HAP-1 (cell line): ENCODE results near the gene RNU1-4.
"Not testable (repeated sequence)": the region's sequence is repeated elsewhere in the genome, so short reads cannot be mapped to it uniquely, and the experiment has no call there.

Experiments used
- DNase-seq, 2 experiments: peaks; one replicate each; pipeline ENCODE4 v3.0.0-alpha.2; 2016 to 2020; ENCODE audit warnings: low spot score in 2 of 2
- H3K27me3 ChIP-seq: fragments of 250-450 bp; sonication (Bioruptor Pico); 2 replicates; pipeline ENCODE4 v1.5.1; 2020; ENCODE audit warnings: low read depth, mild to moderate bottlenecking, moderate library complexity
- H3K36me3 ChIP-seq: fragments of 250-450 bp; sonication (Bioruptor Pico); replicated peaks from 2 replicates; pipeline ENCODE4 v1.5.1; 2020; ENCODE audit warnings: mild to moderate bottlenecking
- H3K4me1 ChIP-seq: fragments of 250-450 bp; sonication (Bioruptor Pico); 2 replicates; pipeline ENCODE4 v1.5.1; 2020; ENCODE audit warnings: mild to moderate bottlenecking
- H3K4me3 ChIP-seq: fragments of 250-450 bp; sonication (Bioruptor Pico); 2 replicates; pipeline ENCODE4 v1.5.1; 2020; ENCODE audit warnings: mild to moderate bottlenecking, moderate library complexity
- H3K9me3 ChIP-seq: fragments of 250-450 bp; sonication (Bioruptor Pico); 2 replicates; pipeline ENCODE4 v1.5.1; 2020; ENCODE audit warnings: mild to moderate bottlenecking, moderate library complexity
- in situ Hi-C: fragments of 300-500 bp; cut with MboI; formaldehyde crosslinking; loops from 3 replicates; pipeline ENCODE4 v1.14.3; 2020; ENCODE audit warnings: low sequenced_read_pairs, inconsistent platforms, mixed read lengths

RNU1-4 gene

DNA sequence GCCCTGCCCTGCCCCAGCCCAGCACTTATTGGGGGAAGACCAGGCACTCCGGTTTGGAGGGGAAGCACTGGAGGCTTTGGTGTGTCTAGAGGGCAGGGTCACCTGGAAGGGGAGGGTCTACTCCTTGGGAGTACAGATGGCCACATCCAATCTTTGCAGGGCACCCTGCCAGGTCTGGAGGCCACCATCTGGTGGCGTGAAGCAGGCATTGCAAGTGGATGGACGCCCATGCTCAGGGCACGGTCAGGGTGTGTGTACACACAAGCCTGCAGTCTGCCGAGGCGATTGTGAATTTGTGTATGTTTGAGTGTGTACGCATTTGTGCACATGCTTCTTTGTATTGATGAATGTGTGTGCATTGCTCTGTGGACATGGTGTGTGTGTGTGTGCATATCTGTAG lies 37.2 kb upstream of the RNU1-4 start:
- H3K36me3 ChIP-seq, H3K4me1 ChIP-seq, DNase-seq, in situ Hi-C loops, H3K27me3 ChIP-seq, H3K9me3 ChIP-seq, H3K4me3 ChIP-seq: not testable (repeated sequence)

DNA sequence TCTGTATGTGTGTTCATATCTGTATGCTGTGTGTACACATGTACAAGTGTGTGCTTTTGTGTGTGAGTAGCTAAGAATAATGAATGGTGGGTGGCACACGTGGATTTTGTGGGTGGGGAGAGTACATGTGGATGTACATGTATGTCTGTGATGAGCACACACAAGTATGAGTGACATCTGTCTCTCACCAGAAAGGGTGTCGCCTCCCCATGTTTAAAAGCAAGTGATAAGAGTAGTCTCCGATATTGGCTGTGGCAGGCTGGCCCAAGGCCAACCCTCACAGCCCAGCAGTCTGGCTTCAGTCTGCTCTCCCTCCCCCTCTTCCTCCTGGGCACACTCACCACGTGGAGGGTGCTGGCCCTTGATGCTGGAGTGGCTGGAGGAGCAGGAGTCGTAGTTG lies 36.7 kb upstream of the RNU1-4 start:
- H3K4me1 ChIP-seq, in situ Hi-C loops, H3K27me3 ChIP-seq, H3K4me3 ChIP-seq, H3K36me3 ChIP-seq, DNase-seq, H3K9me3 ChIP-seq: not testable (repeated sequence)

- H3K4me3 ChIP-seq, in situ Hi-C loops, H3K27me3 ChIP-seq, H3K36me3 ChIP-seq, DNase-seq, H3K4me1 ChIP-seq, H3K9me3 ChIP-seq: not testable (repeated sequence)
Measured at GRCh38 chr1:16704076-16704475, 36.2 kb upstream of the RNU1-4 start.

DNA sequence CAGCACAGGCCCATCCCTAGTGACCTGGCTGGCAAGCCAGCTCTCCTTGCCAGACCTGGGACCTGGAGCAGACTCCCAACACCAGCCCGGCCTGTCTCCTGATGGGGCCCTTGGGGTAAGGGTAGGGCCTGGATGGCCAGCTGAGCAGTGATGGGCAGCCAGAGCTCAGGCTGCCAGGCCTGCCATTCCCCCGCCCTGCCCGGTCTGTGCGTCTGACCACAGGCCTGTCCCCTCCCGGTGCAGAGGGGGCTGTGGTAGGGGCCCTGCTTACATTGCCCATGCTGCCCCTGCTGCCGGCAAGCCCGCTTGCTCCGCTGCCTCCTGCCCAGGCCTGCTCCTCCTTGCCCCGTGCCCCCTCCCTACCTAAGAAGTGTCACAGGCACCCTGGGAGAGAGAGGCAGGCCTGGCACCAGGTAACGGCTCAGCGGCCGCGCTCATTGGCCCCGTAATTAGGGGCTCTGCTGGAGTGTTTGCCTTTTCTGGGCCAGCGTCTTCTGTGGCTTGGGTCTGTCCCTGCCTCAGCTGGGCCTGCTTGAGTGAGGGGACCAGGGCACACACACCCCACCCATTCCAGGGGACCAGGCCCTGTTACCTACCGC lies 35.7 kb upstream of the RNU1-4 start:
- H3K4me3 ChIP-seq, in situ Hi-C loops, H3K27me3 ChIP-seq, H3K4me1 ChIP-seq, H3K36me3 ChIP-seq, DNase-seq, H3K9me3 ChIP-seq: not testable (repeated sequence)

DNA sequence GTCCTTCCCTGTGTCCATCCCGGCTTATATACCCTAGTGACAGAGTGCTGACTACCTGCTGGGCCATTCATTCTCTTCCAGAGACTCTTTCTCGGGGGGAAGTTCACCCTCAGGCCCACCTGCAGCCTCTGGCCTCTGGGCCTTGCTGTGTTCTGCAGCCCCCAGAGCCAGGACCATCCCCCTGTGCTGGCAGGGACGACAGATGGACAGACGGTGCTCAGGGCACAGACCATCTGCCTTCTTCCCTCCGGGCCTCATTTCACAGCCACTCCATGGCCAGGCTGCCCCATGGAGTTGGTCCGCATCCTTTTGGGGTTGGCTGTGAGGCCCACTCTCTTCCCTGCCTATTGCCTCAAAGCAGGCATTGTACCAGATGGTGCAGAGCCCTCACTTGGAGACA lies 34.0 kb upstream of the RNU1-4 start:
- H3K4me3 ChIP-seq, DNase-seq, H3K27me3 ChIP-seq, H3K4me1 ChIP-seq, H3K9me3 ChIP-seq, in situ Hi-C loops, H3K36me3 ChIP-seq: not testable (repeated sequence)

GRCh38 chr1:16707130-16708093 lies 32.9 kb upstream of the RNU1-4 start:
- in situ Hi-C loops, H3K36me3 ChIP-seq, H3K9me3 ChIP-seq, H3K4me1 ChIP-seq, H3K27me3 ChIP-seq, DNase-seq: not testable (repeated sequence)
- H3K4me3 ChIP-seq, result peak overlapping the region; percentile 34

- H3K9me3 ChIP-seq, H3K36me3 ChIP-seq, DNase-seq, in situ Hi-C loops, H3K27me3 ChIP-seq, H3K4me3 ChIP-seq, H3K4me1 ChIP-seq: not testable (repeated sequence)
Measured at GRCh38 chr1:16708704-16709103, 31.6 kb upstream of the RNU1-4 start.

DNA sequence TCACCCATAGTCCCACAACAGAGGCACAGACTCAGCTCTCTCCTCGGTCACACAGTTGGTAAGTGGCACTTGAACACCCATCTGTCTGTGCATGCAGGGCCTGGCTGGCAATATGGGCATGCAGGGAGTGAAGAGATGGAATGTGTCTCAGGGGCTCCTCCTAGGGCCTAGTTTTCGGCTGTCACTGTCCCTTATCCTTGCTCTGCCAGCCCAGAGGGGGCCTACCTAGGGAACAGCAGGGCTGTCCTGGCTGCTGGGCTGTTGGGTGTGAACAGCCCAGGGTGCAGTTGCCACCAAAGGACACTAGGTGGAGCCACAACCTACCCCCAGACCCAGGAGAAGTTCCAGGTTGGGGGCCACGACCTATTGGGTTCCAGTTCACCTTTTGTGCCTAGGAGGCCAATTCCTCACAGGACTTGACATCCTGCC lies 30.6 kb upstream of the RNU1-4 start:
- H3K36me3 ChIP-seq, H3K4me1 ChIP-seq, H3K4me3 ChIP-seq, H3K27me3 ChIP-seq, H3K9me3 ChIP-seq, DNase-seq, in situ Hi-C loops: not testable (repeated sequence)

- H3K36me3 ChIP-seq, DNase-seq, H3K9me3 ChIP-seq, H3K4me1 ChIP-seq, H3K27me3 ChIP-seq, H3K4me3 ChIP-seq, in situ Hi-C loops: not testable (repeated sequence)
Measured at GRCh38 chr1:16710618-16711017, 29.7 kb upstream of the RNU1-4 start.

DNA sequence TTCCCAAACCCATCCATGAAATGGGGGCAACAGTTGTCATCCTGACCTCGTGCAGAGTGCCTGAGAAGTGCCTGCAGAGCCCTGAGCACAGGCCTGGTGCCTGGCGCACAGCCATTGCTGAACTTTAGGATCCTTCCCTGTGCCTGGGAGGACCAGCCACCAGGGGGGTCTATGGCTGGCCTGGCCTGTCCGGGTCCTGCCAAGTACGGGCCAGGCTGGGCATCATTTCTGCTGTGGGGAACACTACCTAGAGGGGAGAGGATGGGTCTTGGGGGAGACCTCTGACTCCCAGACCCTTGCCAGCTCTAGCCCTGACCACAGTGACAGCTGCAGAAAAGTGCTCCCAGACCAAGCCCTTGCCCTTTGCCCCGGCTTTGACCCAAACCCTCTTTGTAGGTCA lies 28.2 kb upstream of the RNU1-4 start:
- in situ Hi-C loops, H3K4me1 ChIP-seq, H3K9me3 ChIP-seq, H3K36me3 ChIP-seq, H3K27me3 ChIP-seq, DNase-seq, H3K4me3 ChIP-seq: not testable (repeated sequence)

DNA sequence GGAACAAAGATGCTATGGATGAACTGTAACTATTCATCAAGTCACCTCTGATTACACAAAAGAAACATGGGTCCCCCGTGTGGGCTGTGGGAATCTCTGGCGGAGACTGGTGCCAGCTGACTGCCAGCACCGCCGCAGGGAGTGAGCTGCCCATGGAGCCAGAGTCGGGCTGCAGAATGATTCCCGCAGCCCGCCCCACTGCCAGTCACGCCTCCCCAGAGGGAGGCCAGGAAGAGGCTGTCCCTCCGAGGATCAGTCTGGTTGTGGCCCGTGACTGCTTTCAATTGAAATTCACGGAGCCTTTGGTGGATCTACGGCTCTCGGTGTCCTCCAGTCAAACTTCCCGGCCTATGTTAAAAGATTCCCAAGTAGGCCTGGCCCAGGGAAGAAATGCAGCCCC lies 27.7 kb upstream of the RNU1-4 start:
- H3K4me1 ChIP-seq, DNase-seq, H3K36me3 ChIP-seq, in situ Hi-C loops, H3K9me3 ChIP-seq, H3K27me3 ChIP-seq, H3K4me3 ChIP-seq: not testable (repeated sequence)

GRCh38 chr1:16712984-16713383 lies 27.3 kb upstream of the RNU1-4 start:
- in situ Hi-C loops, DNase-seq, H3K9me3 ChIP-seq, H3K4me3 ChIP-seq, H3K36me3 ChIP-seq, H3K27me3 ChIP-seq, H3K4me1 ChIP-seq: not testable (repeated sequence)

DNA sequence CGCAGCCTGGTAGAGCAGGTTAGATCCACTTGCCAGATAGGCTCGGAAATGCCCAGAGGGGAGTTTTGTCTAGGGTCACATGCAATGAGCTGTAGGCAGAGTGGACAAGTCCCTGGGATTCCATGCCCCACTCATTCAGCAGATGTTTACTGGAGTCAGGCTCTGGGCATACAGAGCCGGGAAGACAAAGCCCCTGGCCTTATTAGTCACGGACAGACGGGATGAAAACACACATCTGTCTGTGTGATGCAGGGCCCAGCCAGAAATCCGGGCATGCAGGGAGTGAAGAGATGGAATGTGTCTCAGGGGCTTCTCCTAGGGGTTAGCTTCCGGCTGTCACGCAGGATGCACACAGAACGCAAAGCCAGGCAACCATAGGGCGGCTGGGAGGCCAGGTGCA lies 26.8 kb upstream of the RNU1-4 start:
- H3K4me3 ChIP-seq, DNase-seq, H3K36me3 ChIP-seq, in situ Hi-C loops, H3K4me1 ChIP-seq, H3K9me3 ChIP-seq, H3K27me3 ChIP-seq: not testable (repeated sequence)

DNA sequence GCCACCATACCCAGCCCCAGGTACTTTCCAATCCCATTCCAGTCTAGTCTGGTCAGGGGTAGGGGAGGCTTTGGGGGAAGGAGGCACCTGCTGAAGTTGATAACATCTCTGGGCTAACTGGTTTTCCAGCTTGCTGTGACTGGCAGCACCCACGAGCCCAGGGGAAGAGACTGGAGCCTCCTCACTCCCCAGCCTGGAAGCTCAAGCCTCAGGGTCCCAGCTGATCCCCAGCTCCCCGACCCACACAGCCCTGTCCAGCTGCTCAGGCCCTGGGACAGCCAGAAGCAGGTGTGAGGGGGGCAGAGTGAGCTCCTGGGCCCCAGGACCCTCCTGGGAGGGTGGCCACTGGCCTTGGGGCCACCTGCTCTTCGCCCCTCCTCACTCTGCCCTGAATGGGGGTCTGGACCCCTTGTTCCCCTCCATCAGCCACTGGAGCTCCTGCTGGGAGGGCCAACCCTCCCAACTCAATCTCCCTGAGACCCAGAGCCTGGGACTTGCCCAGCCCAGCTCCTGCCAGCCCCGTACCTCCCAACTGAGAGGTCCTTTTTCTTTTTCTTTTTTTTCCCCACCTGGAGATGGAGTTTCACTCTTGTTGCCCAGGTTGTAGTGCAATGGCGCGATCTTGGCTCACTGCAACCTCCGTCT lies 23.5 kb upstream of the RNU1-4 start:
- in situ Hi-C loops, result no loop called here
- no peak for DNase-seq
- Histone ChIP-seq H3K27me3 (no peaks in the 10 kb centered on the region), H3K9me3 (no peaks in the 10 kb centered on the region), H3K36me3 (no peaks in the 10 kb centered on the region), H3K4me3 (no peak overlapping the region), H3K4me1 (no peaks in the 10 kb centered on the region)
